ENCODE results near the gene LRRC36. TPM values are rescaled to one million over a fixed set of nuclear protein-coding genes. Genes with fewer than 3 reads are reported as not detected.

LRRC36 gene
- total and polyA plus RNA-seq, 10 of the 15 experiments (the other 5 are each of a cell fraction or from before 2014, with no cell fraction given), result 0.45 to 2.0 (median 0.75) TPM; not detected in 1

DNA sequence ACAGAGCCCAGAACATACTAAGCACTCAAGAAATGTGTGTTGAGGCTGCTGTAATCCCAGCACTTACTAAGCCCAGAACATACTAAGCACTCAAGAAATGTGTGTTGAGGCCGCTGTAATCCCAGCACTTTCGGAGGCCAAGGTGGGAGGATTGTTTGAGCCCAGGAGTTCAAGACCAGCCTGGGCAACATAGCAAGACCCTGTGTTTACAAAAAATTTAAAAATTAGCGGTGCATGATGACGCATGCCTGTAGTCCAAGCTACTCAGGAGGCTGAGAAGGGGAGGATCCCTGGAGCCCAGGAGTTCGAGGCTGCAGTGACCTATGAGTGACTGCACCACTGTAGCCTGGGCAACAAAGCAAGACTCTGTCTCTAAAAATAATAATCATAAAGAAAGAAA is 96.4 kb downstream of the LRRC36 start:
- CTCF ChIA-PET, result no interaction called here
- POLR2A ChIA-PET, result no interaction called here
- SMC1A ChIA-PET (ENCODE audit: uncharacterized antibody, unreplicated experiment), result interaction anchor here (1.2 kb wide), 1 partner anchor 25 kb away, joined by 3 read pairs; no protein-coding TSS in a partner anchor

More for the DNA sequence above, 96.4 kb downstream of the LRRC36 start:
- H3K4me3 ChIP-seq, result no peak overlapping the region
- DNase-seq (ENCODE audit: low read depth, low spot score) (no peak), FAIRE-seq (no peak), ATAC-seq (no peak)
- peaks cover 2 to 4% of the 10 kb centered on the region in 2 experiments; a peak in 2 of 4 replicates for H3K27me3 ChIP-seq (replicated peaks in 1 of 2; ENCODE audit: control insufficient read depth in 2 of 2, insufficient read depth in 2 of 2, low read length in 1 of 2)
- TF ChIP-seq, protein P1, sequence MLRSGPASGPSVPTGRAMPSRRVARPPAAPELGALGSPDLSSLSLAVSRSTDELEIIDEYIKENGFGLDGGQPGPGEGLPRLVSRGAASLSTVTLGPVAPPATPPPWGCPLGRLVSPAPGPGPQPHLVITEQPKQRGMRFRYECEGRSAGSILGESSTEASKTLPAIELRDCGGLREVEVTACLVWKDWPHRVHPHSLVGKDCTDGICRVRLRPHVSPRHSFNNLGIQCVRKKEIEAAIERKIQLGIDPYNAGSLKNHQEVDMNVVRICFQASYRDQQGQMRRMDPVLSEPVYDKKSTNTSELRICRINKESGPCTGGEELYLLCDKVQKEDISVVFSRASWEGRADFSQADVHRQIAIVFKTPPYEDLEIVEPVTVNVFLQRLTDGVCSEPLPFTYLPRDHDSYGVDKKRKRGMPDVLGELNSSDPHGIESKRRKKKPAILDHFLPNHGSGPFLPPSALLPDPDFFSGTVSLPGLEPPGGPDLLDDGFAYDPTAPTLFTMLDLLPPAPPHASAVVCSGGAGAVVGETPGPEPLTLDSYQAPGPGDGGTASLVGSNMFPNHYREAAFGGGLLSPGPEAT (IDR thresholded peaks at IDR 0.05; ENCODE audit: low read depth), result no peak
- TF ChIP-seq NR2F1 (conservative IDR thresholded peaks at IDR 0.05) (no peak), NBN (IDR thresholded peaks at IDR 0.05) (no peak), CHD2 (IDR thresholded peaks at IDR 0.05; ENCODE audit: borderline replicate concordance, low read depth, low read length) (no peak)
- TF ChIP-seq, protein P2, sequence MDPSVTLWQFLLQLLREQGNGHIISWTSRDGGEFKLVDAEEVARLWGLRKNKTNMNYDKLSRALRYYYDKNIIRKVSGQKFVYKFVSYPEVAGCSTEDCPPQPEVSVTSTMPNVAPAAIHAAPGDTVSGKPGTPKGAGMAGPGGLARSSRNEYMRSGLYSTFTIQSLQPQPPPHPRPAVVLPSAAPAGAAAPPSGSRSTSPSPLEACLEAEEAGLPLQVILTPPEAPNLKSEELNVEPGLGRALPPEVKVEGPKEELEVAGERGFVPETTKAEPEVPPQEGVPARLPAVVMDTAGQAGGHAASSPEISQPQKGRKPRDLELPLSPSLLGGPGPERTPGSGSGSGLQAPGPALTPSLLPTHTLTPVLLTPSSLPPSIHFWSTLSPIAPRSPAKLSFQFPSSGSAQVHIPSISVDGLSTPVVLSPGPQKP (IDR thresholded peaks at IDR 0.05; ENCODE audit: low read depth, low read length), result no peak
- H3K9ac ChIP-seq (ENCODE audit: control insufficient read depth, insufficient read depth, low read length), result no peak overlapping the region
- in situ Hi-C loops (cut with MboI) (loop anchor here (25.0 kb wide), 1 partner anchor 436 kb away; the partner anchor contains the start of gene CES4A), intact Hi-C loops (cut with micrococcal nuclease; ENCODE audit: unreplicated experiment) (no loop called here)
- BruUV-seq (replicated peaks), result no TSS peak
- H3K36me3 ChIP-seq (ENCODE audit: control insufficient read depth in 2 of 2, insufficient read depth in 2 of 2, low read length in 1 of 2), result no peaks in the 10 kb centered on the region
- no peak overlapping the region for H2AFZ ChIP-seq (ENCODE audit: control insufficient read depth, low read depth, low read length)
- no peaks in the 10 kb centered on the region for H3K9me3 ChIP-seq (replicated peaks; ENCODE audit: control insufficient read depth, insufficient read depth, low read length)
- 0 out of 2 replicates have a peak, but pooled peaks cover 2% of the 10 kb centered on the region for H4K20me1 ChIP-seq (ENCODE audit: control insufficient read depth, insufficient read depth)
- 34% methylated on average over 5 of the region's 5 CpGs for WGBS (ENCODE audit: insufficient coverage, insufficient replicate concordance, low lambda C conversion rate, missing lambda C conversion rate)
- no peak overlapping the region for H3K4me2 ChIP-seq (ENCODE audit: control insufficient read depth, insufficient read depth)
- H3K4me1 ChIP-seq (ENCODE audit: control insufficient read depth, insufficient read depth, low read length), result no peaks in the 10 kb centered on the region
- no peak overlapping the region for H3K27ac ChIP-seq (ENCODE audit: control insufficient read depth, insufficient read depth)
- RAD21 ChIA-PET (ENCODE audit: unreplicated experiment), result interaction anchor here (1.4 kb wide), 1 partner anchor 24 kb away, joined by 3 read pairs; no protein-coding TSS in a partner anchor
- no peaks in the 10 kb centered on the region for H3K79me2 ChIP-seq (ENCODE audit: control insufficient read depth, insufficient read depth, low read length)
